ENCODE data around the gene DHRS3. TPM values are rescaled to one million over a fixed set of nuclear protein-coding genes. Genes with fewer than 3 reads are reported as not detected.

Gene DHRS3
- total and polyA plus RNA-seq, 2 donors (not counting 3 experiments of a cell fraction or from before 2014, with no cell fraction given), result 54.3 to 75.2 TPM

DNA sequence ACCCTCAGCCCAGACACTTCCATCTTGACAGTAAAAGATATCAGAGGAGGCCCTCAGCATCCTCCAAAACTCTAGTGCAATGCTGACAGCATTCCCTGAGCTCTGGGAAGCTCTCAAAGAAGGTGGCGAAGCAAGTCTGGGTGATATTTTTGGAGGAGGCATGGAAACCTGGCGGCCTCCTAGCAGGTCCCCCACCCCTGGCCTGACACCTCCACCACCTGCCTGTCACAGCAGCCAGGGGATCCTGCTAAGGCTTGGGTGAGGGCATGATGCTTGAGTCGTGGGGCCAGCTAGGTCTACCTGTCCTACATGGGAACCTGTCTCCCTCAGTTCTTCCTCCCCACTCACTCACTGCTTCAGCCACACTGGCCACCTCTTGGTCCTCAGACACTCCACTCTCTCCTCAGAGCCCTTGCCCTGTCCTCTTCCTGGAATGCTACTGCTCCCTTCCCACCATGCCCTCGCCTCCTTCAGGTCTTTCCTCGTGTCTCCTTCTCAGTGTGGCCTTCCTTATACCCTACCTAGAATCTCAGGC lies 8.5 kb downstream of the DHRS3 start:
- CTCF ChIA-PET, result no interaction called here
- Histone ChIP-seq H2AFZ (ENCODE audit: low read depth, low read length) (no peak overlapping the region), H3K9me1 (replicated peaks; ENCODE audit: control insufficient read depth, extremely low read depth, insufficient read depth, low read length) (no peaks in the 10 kb centered on the region), H3K27ac (ENCODE audit: insufficient read depth, low read depth, low read length) (no peak overlapping the region), H3K27me3 (ENCODE audit: control insufficient read depth in 2 of 2, insufficient read depth in 2 of 2, low read length in 2 of 2) (no peaks in the 10 kb centered on the region), H3K4me3 (replicated peaks in 1 of 3; ENCODE audit: insufficient read depth in 1 of 3, low read depth in 1 of 3, low read length in 3 of 3) (no peak overlapping the region), H3K36me3 (ENCODE audit: control insufficient read depth in 2 of 2, extremely low read depth in 1 of 2, insufficient read depth in 2 of 2, low read length in 2 of 2) (peaks cover 5 to 7% of the 10 kb centered on the region in 2 experiments), H3K9me3 (replicated peaks; ENCODE audit: control insufficient read depth, insufficient read depth, low read length) (no peaks in the 10 kb centered on the region), H3K4me2 (ENCODE audit: insufficient read depth, low read length) (no peak overlapping the region), H3K9ac (replicated peaks; ENCODE audit: extremely low read depth, insufficient read depth, low read length) (no peak overlapping the region), H3K79me2 (ENCODE audit: control insufficient read depth, insufficient read depth, low read length) (no peaks in the 10 kb centered on the region), H4K20me1 (replicated peaks; ENCODE audit: control insufficient read depth, extremely low read depth, insufficient read depth, low read length) (no peaks in the 10 kb centered on the region), H3K4me1 (ENCODE audit: control insufficient read depth, extremely low read depth, insufficient read depth, low read length) (peaks cover 5% of the 10 kb centered on the region)
- intact Hi-C loops (cut with micrococcal nuclease) (no loop called here), dilution Hi-C loops (cut with MboI; ENCODE audit: extremely low pct_ligation_motif_present, low sequenced_read_pairs) (no loop called here)
- POLR2A ChIA-PET, result no interaction called here
- FAIRE-seq (no peak), DNase-seq (ENCODE audit: low read depth, low spot score) (no peak)
- no TSS peak for BruUV-seq (replicated peaks)
- TF ChIP-seq FOS (IDR thresholded peaks at IDR 0.05; ENCODE audit: borderline replicate concordance, insufficient read depth, low read length) (no peak), MYC (IDR thresholded peaks at IDR 0.05; ENCODE audit: low read depth, low read length) (no peak), POLR2AphosphoS5 (IDR thresholded peaks at IDR 0.05; ENCODE audit: insufficient read depth, low read depth, low read length) (no peak), POLR2A (IDR thresholded peaks at IDR 0.05; ENCODE audit: low read depth, low read length) (no peak), EZH2 (IDR thresholded peaks at IDR 0.05; ENCODE audit: borderline replicate concordance, low read depth, low read length, severe bottlenecking) (no peak), MAX (IDR thresholded peaks at IDR 0.05; ENCODE audit: insufficient read depth, insufficient read length) (no peak), GATA2 (IDR thresholded peaks at IDR 0.05; ENCODE audit: insufficient read depth, insufficient read length, low read depth, low read length) (no peak), JUN (IDR thresholded peaks at IDR 0.05; ENCODE audit: borderline replicate concordance, insufficient read depth, insufficient read length, low read depth) (no peak)
- TF ChIP-seq, protein P1, sequence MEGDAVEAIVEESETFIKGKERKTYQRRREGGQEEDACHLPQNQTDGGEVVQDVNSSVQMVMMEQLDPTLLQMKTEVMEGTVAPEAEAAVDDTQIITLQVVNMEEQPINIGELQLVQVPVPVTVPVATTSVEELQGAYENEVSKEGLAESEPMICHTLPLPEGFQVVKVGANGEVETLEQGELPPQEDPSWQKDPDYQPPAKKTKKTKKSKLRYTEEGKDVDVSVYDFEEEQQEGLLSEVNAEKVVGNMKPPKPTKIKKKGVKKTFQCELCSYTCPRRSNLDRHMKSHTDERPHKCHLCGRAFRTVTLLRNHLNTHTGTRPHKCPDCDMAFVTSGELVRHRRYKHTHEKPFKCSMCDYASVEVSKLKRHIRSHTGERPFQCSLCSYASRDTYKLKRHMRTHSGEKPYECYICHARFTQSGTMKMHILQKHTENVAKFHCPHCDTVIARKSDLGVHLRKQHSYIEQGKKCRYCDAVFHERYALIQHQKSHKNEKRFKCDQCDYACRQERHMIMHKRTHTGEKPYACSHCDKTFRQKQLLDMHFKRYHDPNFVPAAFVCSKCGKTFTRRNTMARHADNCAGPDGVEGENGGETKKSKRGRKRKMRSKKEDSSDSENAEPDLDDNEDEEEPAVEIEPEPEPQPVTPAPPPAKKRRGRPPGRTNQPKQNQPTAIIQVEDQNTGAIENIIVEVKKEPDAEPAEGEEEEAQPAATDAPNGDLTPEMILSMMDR (IDR thresholded peaks at IDR 0.05; ENCODE audit: extremely low read depth in 1 of 2, insufficient read depth in 1 of 2, low read depth in 1 of 2, low read length in 2 of 2), result no peak
